HS-5 (cell line): ENCODE data around the gene ZNF408.
"Not testable (repeated sequence)": the region's sequence is repeated elsewhere in the genome, so short reads cannot be mapped to it uniquely, and the experiment has no call there.

Experiments used
- DNase-seq: peaks from one replicate; pipeline ENCODE4 v3.0.0-alpha.2; 2012; ENCODE audit warnings: low read depth

ZNF408 gene

DNA sequence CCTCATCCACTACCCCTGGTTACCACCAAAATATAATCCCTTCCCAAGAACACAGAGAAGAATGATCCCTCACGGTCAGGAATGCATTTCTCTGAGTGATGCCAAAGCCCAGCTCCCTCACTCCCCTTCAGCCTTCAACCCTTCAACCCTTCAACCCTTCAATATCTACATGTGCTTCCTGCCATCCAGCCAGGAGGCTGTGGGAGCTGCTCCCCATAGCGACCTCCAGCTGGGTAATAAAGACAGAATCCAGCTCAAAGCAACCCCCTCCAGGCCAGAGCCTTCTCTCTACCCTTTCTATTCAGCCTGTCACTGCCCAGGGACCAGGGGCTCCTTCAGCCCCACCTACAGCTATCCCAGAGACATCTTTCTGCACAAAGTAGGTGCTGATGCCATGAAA is 3.1 kb upstream of the ZNF408 start:
- no peak for DNase-seq

DNA sequence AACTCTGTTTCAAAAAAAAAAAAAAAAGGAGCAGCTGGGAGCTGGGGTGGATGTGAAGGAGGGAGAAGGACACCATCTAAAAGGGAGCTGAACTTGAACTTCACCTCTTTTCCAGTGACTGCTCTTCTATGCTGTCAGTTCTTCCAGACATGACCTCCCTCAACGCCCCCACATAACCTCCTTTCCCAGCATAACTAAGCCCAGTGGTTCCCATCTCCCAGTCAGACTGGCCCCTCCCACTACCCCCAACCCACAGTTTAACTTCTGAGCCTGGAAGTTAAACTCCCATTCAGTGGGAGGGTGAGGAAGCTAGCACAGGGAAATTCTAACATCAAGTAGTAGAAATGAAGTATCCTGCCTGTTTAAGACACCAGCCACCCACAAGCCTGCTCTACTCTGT is 2.2 kb upstream of the ZNF408 start:
- no peak for DNase-seq

DNA sequence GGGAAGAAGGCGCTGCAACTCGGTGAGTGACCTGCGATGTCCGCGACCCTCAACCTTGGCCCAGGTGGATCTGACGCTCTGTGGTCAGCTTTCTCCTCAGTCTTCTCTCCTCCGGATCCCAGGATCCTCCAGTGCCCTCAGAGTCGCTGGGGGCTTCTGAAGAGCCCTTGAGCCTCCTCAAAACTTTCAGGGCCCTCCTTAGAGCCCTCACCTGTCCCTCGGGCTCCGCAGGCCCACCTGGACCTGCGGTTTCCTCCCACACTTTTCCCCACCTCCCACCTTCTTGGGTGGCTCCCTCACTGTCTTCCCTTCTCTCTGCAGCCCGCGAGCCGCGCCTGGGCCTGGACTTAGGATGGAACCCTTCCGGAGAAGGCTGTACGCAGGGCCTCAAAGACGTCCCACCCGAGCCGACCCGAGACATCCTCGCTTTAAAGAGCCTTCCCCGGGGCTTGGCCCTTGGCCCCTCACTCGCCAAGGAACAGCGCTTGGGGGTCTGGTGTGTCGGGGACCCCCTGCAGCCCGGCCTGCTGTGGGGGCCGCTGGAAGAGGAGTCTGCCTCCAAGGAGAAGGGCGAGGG is 335 bp downstream of the ZNF408 start:
- DNase-seq, result no peak

DNA sequence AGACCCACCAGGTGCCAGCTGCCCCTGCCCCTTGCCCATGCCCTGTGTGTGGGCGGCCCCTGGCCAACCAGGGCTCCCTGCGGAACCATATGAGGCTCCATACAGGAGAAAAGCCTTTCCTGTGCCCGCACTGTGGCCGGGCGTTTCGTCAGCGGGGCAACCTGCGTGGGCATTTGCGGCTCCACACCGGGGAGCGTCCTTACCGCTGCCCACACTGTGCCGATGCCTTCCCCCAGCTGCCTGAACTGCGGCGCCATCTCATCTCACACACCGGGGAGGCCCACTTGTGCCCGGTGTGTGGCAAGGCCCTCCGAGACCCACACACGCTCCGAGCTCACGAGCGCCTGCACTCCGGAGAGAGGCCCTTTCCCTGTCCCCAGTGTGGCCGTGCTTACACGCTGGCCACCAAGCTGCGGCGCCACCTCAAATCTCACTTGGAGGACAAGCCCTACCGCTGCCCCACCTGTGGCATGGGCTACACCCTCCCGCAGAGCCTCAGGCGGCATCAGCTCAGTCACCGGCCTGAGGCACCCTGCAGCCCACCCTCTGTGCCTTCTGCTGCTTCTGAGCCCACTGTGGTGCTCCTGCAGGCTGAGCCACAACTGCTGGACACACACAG is 4.3 kb downstream of the ZNF408 start:
- no peak for DNase-seq

DNA sequence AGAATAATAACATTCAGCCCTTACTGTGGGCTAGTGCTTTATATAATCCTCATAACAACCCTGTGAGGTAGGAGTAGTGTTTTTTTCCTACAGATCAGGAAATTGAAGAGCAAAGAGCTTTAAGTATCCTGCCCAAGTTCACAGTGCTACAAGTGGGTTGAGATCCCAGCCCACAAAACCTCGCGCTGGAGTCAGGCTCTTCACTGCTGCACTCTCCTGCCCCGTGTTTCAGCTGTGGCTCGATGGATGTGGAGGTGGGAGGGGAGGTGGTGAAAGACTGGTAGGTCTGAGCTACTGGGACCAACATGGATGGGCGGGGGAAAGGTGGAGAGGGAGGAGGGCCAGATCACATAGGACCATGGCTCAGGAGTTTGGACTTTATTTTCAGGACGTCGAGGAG is 6.1 kb downstream of the ZNF408 start:
- no peak for DNase-seq

DNA sequence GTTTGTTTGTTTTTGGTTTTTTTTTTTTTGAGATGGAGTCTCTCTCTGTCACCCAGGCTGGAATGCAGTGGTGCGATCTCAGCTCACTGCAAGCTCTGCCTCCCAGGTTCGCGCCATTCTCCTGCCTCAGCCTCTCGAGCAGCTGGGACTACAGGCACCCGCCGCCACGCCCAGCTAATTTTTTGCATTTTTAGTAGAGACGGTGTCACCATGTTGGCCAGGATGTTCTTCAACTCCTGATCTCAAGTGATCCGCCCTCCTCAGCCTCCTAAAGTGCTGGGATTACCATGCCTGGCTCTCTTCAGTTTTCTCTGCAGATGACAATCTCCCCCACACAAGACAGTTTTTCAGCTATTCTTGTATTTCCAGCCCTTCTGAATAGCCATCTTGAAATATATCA is 8.5 kb downstream of the ZNF408 start:
- DNase-seq, result not testable (repeated sequence)

DNA sequence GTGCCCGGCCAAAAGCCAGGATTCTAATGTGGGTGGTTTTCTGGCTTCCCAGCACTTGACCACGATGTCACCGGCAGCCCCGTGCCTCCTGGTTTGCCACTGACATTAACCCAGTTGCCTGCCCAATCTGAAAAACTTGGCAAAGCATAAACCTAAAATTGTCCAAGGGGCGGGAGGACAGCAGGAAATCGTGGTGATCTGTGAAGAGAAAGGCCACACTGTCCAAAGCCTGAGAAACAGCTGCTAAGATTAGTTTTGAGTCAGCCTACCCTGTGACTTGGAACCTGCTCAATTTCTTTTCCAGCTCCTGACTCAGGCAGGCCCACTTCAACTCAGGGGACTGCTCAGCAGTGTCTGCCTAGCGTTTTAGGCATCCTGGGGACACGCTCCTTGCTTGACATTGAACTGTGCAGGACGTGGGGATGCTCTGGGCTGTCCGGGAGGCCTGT is 10.0 kb downstream of the ZNF408 start:
- DNase-seq, result peak; percentile 86

DNA sequence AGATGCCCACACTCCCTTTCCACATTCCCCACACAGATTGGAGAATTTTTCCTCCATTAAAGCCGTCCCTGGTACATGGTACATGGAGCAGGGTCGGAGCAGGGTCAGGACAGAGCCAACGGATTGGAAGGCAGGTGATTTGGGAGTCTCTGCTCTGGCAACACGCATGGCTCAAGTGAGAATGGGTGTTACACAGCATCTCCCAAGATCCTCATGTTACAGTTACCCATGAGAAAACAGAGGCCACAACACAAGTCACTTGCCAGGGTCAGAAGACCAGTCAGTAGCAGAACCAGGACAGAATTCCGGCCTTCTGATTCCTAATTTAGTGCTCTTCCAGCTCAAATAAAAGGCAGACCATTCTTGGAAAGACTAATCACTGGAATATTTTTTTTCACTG is 10.5 kb downstream of the ZNF408 start:
- no peak for DNase-seq

DNA sequence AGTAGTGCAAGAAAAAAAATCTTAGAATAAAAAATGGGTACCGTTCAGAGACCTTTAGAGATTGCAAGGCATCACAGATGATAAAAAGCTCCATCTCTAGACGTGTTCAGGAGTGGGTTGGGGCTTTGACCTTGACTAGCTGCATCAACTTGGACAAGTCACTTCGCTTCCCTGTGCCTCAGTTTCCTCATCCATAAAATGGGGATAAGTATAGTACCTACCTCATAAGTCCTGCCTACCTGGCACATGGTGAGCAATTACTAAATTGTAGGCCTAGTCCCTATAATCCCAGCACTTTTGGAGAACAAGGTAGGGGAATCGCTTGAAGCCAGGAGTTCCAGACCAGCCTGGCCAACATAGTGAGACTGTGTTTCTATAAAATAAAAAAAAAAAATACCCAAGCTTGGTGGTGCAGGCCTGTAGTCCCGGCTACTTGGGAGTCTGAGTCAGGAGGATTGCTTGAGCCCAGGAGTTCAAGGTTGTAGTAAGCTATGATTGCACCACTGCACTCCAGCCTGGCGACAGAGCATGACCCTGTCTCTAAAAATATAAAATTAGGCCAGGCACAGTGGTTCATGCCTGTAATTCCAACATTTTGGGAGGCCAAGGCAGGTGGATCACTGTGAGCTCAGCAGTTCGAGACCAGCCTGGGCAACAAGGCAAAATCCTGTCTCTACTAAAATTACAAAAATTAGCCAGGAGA is 12.2 kb downstream of the ZNF408 start:
- no peak for DNase-seq

DNA sequence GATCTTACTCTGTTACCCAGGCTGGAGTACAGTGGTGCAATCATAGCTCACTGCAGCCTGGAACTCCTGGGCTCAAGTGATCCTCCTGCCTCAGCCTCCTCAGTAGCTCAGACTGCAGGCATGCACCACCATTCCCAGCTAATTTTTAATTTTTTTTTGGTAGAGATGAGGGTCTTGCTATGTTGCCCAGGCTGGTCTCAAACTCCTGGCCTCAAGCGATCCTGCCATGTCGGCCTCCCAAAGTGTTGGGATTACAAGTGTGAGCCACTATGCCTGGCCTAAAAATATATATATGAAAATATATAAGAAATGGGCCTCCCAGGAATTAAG is 17.0 kb downstream of the ZNF408 start:
- not testable (repeated sequence) for DNase-seq

DNA sequence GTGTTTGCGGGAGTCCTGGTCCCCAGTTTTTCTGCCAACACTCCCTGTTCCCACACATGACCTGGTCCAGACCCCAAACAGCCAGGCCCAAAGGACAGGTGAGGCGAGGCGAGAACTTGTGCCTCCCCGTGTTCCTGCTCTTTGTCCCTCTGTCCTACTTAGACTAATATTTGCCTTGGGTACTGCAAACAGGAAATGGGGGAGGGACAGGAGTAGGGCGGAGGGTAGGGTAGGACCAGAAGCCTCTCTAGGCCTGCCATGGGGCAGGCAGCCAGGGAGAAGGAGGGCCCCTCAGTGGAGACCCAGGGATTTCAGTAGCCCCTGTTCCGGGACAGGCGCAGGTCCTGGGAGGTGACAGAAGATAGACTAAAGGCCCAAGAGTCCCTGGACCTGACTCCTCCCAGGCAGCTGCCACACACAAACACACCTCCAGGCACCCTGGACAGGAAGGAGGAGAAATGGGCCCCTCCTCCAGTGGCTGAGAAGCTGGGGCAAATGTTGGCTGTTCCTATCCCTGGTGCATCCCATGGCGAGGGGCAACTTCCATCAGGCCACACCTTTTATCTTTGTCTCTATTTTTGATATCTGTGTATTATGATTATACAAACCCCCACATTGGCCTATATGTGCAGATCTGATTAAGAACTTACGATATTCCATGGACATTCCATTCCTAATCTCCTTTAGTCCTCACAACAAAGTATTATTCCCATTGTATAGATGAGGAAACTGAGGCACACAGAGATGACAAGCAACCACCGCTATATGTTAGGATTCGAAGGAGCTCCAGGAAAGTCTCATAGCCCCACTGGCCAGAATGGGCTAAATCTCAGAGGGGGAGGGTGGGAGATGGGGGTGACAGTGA is 17.6 kb downstream of the ZNF408 start:
- DNase-seq, result no peak

DNA sequence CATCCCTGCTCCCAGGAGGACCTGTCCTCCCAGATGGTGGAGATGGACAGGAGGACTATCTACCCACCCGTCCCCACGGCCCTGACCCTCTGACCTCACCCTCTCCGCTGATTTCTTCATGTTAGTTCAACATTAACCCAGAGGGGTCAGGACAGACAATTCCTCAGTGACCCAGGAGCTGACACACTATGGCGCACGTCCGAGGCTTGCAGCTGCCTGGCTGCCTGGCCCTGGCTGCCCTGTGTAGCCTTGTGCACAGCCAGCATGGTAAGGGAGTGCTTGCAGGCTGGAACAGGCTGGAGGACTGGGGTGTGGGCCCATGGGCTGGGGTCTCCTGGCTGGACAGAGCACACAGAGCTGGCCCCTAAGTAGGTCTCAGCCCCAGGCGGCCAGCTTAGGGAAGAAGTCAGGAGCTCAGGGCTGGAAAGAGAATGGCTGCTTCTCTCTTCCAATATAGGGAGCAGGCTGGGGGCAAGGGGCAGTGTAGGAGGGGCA is 18.3 kb downstream of the ZNF408 start, which contains the start of gene F2:
Gene F2 (plus strand): TSS at position 166 of the 495 bp plus-strand sequence. CDS start 23 bp downstream, at position 189.
- no peak for DNase-seq

DNA sequence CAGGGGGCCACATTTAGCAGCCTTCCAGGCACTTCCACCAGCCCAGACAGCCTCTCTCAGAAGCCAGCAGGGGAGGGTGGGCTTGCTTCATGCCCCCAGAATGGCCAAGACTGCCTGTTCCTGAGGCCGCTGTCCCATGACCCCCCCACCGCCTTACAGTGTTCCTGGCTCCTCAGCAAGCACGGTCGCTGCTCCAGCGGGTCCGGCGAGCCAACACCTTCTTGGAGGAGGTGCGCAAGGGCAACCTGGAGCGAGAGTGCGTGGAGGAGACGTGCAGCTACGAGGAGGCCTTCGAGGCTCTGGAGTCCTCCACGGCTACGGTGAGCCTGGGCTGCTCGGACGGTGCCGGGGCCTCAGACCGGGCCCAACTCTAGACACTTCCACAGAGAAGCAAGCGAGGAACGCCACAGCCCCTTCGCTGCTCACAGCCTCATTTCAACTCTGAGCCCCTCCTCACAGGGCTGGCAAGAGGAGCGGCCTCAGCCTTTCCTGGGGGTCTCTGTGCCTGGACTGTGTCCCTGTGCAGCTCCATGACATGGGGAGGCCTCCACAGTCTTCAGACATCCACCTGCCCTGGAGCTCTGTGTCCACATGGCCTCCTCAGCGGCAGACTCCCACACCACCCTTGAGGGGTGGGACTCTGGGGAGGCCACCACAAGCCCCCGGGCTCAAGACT is 18.9 kb downstream of the ZNF408 start:
- DNase-seq, result no peak

DNA sequence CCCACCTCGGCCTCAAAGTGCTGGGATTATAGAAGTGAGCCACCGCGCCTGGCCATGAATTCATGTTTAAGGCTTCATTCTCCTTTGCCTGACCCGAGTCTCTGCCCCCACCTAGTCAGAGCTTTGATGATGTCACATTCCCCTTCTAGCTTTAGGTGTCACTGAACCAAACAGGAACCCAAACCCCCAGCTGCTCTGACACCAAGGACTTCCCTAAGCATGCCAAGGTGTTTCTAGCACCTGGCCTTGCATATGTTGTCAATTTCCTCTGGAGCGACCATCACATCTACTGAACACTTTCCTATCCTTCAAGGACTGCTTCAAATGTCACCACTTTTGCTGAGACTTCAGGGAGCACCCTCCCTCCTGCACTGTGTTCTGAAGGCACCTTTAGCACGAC is 20.5 kb downstream of the ZNF408 start:
- no peak for DNase-seq

DNA sequence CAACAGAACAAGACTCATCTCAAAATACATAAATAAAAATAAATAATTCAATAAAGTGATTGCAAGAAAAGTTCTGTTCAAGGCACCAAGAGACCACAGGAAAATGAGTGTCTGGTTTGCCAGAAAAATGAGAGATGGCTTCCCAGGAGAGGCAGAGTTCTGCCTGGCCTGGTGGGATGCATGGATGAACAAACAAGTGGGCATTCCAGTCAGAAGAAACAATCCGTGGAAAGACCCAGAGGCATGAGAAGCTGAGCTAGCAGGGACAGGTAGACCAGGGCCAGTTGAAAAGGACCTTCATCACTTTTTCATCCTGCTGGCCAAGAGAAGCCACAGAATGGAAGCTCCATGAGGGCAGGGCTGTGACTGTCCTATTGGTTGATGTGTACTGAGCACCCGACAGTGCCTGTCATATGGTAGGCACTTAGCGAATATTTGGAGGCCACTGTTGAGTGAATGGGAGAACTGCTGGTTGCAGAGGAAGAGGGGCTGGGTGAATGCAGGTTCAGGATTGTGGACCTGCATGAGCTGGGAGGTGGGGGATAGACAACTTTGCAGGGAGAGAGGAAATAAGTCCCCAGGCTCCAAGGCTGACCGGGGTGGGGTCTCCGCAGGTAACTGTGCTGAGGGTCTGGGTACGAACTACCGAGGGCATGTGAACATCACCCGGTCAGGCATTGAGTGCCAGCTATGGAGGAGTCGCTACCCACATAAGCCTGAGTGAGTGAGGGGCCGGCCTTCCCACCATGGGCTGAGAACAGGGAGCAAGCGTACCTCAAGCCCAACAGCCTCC is 21.9 kb downstream of the ZNF408 start:
- DNase-seq, result no peak

DNA sequence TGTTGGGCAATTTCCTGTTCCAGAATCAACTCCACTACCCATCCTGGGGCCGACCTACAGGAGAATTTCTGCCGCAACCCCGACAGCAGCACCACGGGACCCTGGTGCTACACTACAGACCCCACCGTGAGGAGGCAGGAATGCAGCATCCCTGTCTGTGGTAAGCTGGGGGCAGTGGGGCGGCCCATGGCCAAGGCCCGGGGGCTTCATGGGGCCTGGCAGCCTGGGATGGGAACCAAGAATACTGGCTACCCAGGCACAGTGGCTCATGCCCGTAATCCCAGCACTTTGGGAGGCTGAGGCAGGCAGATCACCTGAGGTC is 22.5 kb downstream of the ZNF408 start:
- DNase-seq, result no peak

DNA sequence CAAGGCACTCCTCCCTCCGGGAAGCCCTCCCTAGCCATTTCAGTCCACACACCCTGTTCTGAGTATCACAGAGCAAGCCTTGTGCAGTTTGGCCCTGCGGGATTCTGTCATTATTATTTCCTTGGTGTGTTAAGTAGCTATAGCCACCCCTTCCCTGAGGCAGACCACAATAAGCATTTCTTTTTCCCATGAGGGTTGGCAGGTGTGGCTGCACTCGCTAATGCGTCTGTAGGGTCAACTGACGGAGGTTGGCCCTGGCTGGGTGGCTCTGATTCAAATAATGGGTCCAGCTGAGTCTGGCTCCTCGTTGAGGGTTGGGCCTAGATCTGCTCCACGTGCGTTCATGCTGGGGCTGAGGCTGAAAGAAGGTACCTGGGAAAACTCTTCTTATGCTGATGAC is 23.3 kb downstream of the ZNF408 start:
- no peak for DNase-seq

DNA sequence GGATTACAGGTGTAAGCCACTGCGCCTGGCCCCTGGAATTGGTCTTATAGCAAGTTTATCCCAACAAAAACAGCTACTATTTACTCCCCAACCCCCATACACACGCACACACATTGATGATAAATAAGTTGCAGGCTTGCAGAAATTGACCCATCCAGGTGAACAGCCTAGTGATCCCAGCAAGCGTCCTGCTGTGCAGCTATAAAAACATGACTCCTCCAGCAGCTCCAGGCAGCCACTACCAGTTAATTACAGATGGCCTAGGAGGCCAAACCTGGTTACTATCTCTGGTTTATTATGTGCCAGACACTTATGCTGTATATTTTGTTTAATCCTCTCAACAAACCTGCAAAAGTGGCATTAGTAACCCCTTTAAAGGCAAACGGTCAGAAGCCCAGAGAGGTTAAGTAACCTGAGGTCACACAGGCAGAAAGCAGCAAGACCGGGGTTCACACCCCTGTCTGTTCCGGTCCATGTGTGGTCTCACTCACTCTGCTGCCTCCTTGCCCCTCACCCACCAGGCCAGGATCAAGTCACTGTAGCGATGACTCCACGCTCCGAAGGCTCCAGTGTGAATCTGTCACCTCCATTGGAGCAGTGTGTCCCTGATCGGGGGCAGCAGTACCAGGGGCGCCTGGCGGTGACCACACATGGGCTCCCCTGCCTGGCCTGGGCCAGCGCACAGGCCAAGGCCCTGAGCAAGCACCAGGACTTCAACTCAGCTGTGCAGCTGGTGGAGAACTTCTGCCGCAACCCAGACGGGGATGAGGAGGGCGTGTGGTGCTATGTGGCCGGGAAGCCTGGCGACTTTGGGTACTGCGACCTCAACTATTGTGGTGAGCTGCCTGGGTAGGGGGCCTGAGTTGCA is 24.7 kb downstream of the ZNF408 start:
- DNase-seq, result no peak

DNA sequence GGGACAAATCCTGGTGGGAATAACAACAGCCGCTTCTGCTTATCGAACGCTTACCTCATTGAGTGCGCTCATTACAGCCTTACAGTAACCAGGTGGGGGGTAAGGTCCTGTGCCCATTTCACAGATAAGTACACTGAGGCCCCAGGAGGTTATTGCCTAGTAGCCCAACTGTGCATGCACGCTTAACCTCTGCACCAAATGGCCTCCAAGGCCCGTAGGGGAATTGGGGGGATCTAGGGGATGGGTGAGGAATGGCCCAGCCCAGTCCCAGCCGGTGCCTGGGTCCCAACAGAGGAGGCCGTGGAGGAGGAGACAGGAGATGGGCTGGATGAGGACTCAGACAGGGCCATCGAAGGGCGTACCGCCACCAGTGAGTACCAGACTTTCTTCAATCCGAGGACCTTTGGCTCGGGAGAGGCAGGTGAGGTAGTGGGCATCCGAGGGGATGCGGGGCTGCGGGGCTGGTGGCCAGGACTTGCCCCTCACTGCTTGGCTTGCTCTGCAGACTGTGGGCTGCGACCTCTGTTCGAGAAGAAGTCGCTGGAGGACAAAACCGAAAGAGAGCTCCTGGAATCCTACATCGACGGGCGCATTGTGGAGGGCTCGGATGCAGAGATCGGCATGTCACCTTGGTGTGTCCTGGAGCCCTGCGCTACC is 25.5 kb downstream of the ZNF408 start:
- DNase-seq, result no peak
